GM23338 (cell line): Measurements from ENCODE around the gene USH1C. TPM values are rescaled to one million over a fixed set of nuclear protein-coding genes. Genes with fewer than 3 reads are reported as not detected.

Source experiments
- ATAC-seq: fragments of 200-7000 bp; cut with Tn5 transposase; 3 replicates; pipeline ENCODE4 v1.9.1; 2020
- DNase-seq: peaks from one replicate; pipeline ENCODE4 v3.0.0-alpha.2; 2015; ENCODE audit warnings: low spot score
- H2AFZ ChIP-seq: fragments of 200-600 bp; sonication (generic); 2 replicates; pipeline ENCODE4 v1.8.0; 2016; ENCODE audit warnings: antibody characterized with exemption, mild to moderate bottlenecking, moderate library complexity
- H3F3A ChIP-seq: fragments of 200-600 bp; sonication (generic); replicated peaks from 2 replicates; pipeline ENCODE4 v1.8.0; 2017; ENCODE audit warnings: antibody characterized with exemption, mixed run types, low read depth
- H3K27ac ChIP-seq: fragments of 200-600 bp; sonication (generic); 2 replicates; pipeline ENCODE4 v1.6.1; 2016; ENCODE audit warnings: low read depth
- H3K27me3 ChIP-seq: fragments of 200-600 bp; sonication (generic); 2 replicates; pipeline ENCODE4 v1.8.0; 2016; ENCODE audit warnings: mild to moderate bottlenecking, mixed run types, moderate library complexity; ENCODE audit not compliant: insufficient read depth
- H3K36me3 ChIP-seq: fragments of 200-600 bp; sonication (generic); 2 replicates; pipeline ENCODE4 v1.8.0; 2016; ENCODE audit warnings: mild to moderate bottlenecking; ENCODE audit not compliant: insufficient read depth
- H3K4me1 ChIP-seq: fragments of 200-600 bp; sonication (generic); 2 replicates; pipeline ENCODE4 v1.8.0; 2016; ENCODE audit warnings: mild to moderate bottlenecking, moderate library complexity; ENCODE audit not compliant: insufficient read depth
- H3K4me2 ChIP-seq: fragments of 200-600 bp; sonication (generic); 2 replicates; pipeline ENCODE4 v1.7.1; 2017; ENCODE audit warnings: mixed run types
- H3K4me3 ChIP-seq: fragments of 200-600 bp; sonication (generic); 2 replicates; pipeline ENCODE4 v1.6.1; 2016; ENCODE audit warnings: mixed run types
- H3K79me2 ChIP-seq: fragments of 200-600 bp; sonication (generic); replicated peaks from 2 replicates; pipeline ENCODE4 v1.8.0; 2017; ENCODE audit warnings: mild to moderate bottlenecking; ENCODE audit not compliant: insufficient read depth
- H3K9me2 ChIP-seq: fragments of 200-600 bp; sonication (generic); 2 replicates; pipeline ENCODE4 v1.8.0; 2017; ENCODE audit not compliant: insufficient read depth
- H4K20me1 ChIP-seq: fragments of 200-600 bp; sonication (generic); replicated peaks from 2 replicates; pipeline ENCODE4 v1.8.0; 2017; ENCODE audit warnings: mild to moderate bottlenecking; ENCODE audit not compliant: insufficient read depth
- H3K27ac Mint-ChIP-seq: 2 replicates; pipeline ENCODE4 v1.8.0; 2020; ENCODE audit warnings: inconsistent platforms, mild to moderate bottlenecking, moderate library complexity, mixed read lengths
- H3K27me3 Mint-ChIP-seq: 3 replicates; pipeline ENCODE4 v1.8.0; 2022; ENCODE audit warnings: low read depth, mild to moderate bottlenecking, moderate library complexity, mixed read lengths, inconsistent platforms; ENCODE audit not compliant: insufficient read depth, poor library complexity
- H3K36me3 Mint-ChIP-seq: 3 replicates; pipeline ENCODE4 v1.8.0; 2021; ENCODE audit warnings: low read depth, mild to moderate bottlenecking, inconsistent platforms, moderate library complexity, mixed read lengths
- H3K4me1 Mint-ChIP-seq: 3 replicates; pipeline ENCODE4 v1.8.0; 2020; ENCODE audit warnings: mild to moderate bottlenecking, inconsistent platforms, mixed read lengths
- H3K4me3 Mint-ChIP-seq: 3 replicates; pipeline ENCODE4 v1.8.0; 2021; ENCODE audit warnings: moderate library complexity, mild to moderate bottlenecking, inconsistent platforms, mixed read lengths
- H3K9me3 Mint-ChIP-seq: 3 replicates; pipeline ENCODE4 v1.8.0; 2020; ENCODE audit warnings: moderate library complexity, mild to moderate bottlenecking, inconsistent platforms, mixed read lengths
- CREB1 ChIP-seq: fragments of 250-450 bp; sonication (Bioruptor Pico); IDR thresholded peaks from 2 replicates; pipeline ENCODE4 v1.5.0; 2020; ENCODE audit warnings: low read depth, mild to moderate bottlenecking, moderate library complexity
- EZH2 ChIP-seq: fragments of 200-600 bp; sonication (generic); IDR thresholded peaks from one replicate; pipeline ENCODE4 v1.8.0; 2017; ENCODE audit warnings: antibody characterized with exemption, mild to moderate bottlenecking, low read depth; ENCODE audit not compliant: unreplicated experiment
- EZH2phosphoT487 ChIP-seq: fragments of 200-600 bp; sonication (generic); IDR thresholded peaks from one replicate; pipeline ENCODE4 v1.8.1; 2018; ENCODE audit warnings: antibody characterized with exemption; ENCODE audit not compliant: unreplicated experiment
- JUNB ChIP-seq: IDR thresholded peaks from one replicate; pipeline ENCODE4 v1.6.1; 2016; ENCODE audit warnings: antibody characterized with exemption; ENCODE audit not compliant: unreplicated experiment
- NANOG ChIP-seq: IDR thresholded peaks from 2 replicates; pipeline ENCODE4 v1.6.1; 2016; ENCODE audit warnings: antibody characterized with exemption, borderline replicate concordance
- POLR2AphosphoS5 ChIP-seq: IDR thresholded peaks from 2 replicates; pipeline ENCODE4 v1.6.1; 2016; ENCODE audit warnings: antibody characterized with exemption, low read depth
- STAT1 ChIP-seq: IDR thresholded peaks from one replicate; pipeline ENCODE4 v1.6.1; 2016; ENCODE audit warnings: antibody characterized with exemption; ENCODE audit not compliant: unreplicated experiment
- ZNF114 ChIP-seq: fragments of 250-450 bp; sonication (Bioruptor Pico); IDR thresholded peaks from 2 replicates; pipeline ENCODE4 v1.5.0; 2020; ENCODE audit warnings: mild to moderate bottlenecking, moderate library complexity
- ZNF331 ChIP-seq: fragments of 250-450 bp; sonication (Bioruptor Pico); IDR thresholded peaks from 2 replicates; pipeline ENCODE4 v1.5.0; 2020; ENCODE audit warnings: low read depth, mild to moderate bottlenecking, moderate library complexity
- polyA plus RNA-seq: library from polyadenylated mRNA; unstranded; fragments of >200 nt; fragmentation: Nextera tagmentation; extraction: Ambion mirVana; gene quantifications from 2 replicates; pipeline ENCODE4 v1.2.1, GENCODE V29; 2016
- total RNA-seq: library from RNA; depleted of rRNA; stranded (reverse); fragments of >200 nt; shearing (Covaris generic); gene quantifications from 2 replicates; pipeline ENCODE4 v1.2.3, GENCODE V29; 2014
- TF ChIP-seq, protein P1 (sequence below): fragments of 250-450 bp; sonication (Bioruptor Pico); IDR thresholded peaks from 2 replicates; pipeline ENCODE4 v1.5.0; 2020; ENCODE audit warnings: mild to moderate bottlenecking, moderate library complexity
- TF ChIP-seq, protein P2 (sequence below): IDR thresholded peaks from one replicate; pipeline ENCODE4 v1.6.1; 2018; ENCODE audit warnings: antibody characterized with exemption; ENCODE audit not compliant: unreplicated experiment
- TF ChIP-seq, protein P3 (sequence below), 2 experiments: fragments of 200-600 bp in 1 of 2; sonication (generic) in 1 of 2; conservative IDR thresholded peaks; 2 replicates each; pipeline versions ENCODE4 v1.5.1 to v1.6.1; 2016 to 2017; ENCODE audit warnings: antibody characterized with exemption in 2 of 2, low read depth in 2 of 2, mild to moderate bottlenecking in 2 of 2, moderate library complexity in 1 of 2

USH1C gene
- total and polyA plus RNA-seq, 2 experiments from 2014 or later: 1.3 to 1.8 TPM

- TF ChIP-seq, protein P1, sequence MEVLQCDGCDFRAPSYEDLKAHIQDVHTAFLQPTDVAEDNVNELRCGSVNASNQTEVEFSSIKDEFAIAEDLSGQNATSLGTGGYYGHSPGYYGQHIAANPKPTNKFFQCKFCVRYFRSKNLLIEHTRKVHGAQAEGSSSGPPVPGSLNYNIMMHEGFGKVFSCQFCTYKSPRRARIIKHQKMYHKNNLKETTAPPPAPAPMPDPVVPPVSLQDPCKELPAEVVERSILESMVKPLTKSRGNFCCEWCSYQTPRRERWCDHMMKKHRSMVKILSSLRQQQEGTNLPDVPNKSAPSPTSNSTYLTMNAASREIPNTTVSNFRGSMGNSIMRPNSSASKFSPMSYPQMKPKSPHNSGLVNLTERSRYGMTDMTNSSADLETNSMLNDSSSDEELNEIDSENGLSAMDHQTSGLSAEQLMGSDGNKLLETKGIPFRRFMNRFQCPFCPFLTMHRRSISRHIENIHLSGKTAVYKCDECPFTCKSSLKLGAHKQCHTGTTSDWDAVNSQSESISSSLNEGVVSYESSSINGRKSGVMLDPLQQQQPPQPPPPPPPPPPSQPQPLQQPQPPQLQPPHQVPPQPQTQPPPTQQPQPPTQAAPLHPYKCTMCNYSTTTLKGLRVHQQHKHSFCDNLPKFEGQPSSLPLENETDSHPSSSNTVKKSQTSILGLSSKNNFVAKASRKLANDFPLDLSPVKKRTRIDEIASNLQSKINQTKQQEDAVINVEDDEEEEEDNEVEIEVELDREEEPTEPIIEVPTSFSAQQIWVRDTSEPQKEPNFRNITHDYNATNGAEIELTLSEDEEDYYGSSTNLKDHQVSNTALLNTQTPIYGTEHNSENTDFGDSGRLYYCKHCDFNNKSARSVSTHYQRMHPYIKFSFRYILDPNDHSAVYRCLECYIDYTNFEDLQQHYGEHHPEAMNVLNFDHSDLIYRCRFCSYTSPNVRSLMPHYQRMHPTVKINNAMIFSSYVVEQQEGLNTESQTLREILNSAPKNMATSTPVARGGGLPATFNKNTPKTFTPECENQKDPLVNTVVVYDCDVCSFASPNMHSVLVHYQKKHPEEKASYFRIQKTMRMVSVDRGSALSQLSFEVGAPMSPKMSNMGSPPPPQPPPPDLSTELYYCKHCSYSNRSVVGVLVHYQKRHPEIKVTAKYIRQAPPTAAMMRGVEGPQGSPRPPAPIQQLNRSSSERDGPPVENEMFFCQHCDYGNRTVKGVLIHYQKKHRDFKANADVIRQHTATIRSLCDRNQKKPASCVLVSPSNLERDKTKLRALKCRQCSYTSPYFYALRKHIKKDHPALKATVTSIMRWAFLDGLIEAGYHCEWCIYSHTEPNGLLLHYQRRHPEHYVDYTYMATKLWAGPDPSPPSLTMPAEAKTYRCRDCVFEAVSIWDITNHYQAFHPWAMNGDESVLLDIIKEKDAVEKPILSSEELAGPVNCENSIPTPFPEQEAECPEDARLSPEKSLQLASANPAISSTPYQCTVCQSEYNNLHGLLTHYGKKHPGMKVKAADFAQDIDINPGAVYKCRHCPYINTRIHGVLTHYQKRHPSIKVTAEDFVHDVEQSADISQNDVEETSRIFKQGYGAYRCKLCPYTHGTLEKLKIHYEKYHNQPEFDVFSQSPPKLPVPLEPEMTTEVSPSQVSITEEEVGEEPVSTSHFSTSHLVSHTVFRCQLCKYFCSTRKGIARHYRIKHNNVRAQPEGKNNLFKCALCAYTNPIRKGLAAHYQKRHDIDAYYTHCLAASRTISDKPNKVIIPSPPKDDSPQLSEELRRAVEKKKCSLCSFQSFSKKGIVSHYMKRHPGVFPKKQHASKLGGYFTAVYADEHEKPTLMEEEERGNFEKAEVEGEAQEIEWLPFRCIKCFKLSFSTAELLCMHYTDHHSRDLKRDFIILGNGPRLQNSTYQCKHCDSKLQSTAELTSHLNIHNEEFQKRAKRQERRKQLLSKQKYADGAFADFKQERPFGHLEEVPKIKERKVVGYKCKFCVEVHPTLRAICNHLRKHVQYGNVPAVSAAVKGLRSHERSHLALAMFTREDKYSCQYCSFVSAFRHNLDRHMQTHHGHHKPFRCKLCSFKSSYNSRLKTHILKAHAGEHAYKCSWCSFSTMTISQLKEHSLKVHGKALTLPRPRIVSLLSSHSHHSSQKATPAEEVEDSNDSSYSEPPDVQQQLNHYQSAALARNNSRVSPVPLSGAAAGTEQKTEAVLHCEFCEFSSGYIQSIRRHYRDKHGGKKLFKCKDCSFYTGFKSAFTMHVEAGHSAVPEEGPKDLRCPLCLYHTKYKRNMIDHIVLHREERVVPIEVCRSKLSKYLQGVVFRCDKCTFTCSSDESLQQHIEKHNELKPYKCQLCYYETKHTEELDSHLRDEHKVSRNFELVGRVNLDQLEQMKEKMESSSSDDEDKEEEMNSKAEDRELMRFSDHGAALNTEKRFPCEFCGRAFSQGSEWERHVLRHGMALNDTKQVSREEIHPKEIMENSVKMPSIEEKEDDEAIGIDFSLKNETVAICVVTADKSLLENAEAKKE: no peak
- TF ChIP-seq EZH2phosphoT487: no peak
- no peak for TF ChIP-seq ZNF331 (CRISPR knock-in tag)
- no peak for TF ChIP-seq ZNF114 (CRISPR knock-in tag)
- no peak for TF ChIP-seq CREB1 (CRISPR knock-in tag)
These were observed 17.9 kb downstream of the USH1C start (continued) for GRCh38 chr11:17526326-17526725.

- no peak for ATAC-seq
- H3K9me3 Mint-ChIP-seq: no peaks in the 10 kb centered on the region; the same call in 2 of the 3 replicates
- H3K36me3 ChIP-seq: no peaks in the 10 kb centered on the region
- TF ChIP-seq, protein P2, sequence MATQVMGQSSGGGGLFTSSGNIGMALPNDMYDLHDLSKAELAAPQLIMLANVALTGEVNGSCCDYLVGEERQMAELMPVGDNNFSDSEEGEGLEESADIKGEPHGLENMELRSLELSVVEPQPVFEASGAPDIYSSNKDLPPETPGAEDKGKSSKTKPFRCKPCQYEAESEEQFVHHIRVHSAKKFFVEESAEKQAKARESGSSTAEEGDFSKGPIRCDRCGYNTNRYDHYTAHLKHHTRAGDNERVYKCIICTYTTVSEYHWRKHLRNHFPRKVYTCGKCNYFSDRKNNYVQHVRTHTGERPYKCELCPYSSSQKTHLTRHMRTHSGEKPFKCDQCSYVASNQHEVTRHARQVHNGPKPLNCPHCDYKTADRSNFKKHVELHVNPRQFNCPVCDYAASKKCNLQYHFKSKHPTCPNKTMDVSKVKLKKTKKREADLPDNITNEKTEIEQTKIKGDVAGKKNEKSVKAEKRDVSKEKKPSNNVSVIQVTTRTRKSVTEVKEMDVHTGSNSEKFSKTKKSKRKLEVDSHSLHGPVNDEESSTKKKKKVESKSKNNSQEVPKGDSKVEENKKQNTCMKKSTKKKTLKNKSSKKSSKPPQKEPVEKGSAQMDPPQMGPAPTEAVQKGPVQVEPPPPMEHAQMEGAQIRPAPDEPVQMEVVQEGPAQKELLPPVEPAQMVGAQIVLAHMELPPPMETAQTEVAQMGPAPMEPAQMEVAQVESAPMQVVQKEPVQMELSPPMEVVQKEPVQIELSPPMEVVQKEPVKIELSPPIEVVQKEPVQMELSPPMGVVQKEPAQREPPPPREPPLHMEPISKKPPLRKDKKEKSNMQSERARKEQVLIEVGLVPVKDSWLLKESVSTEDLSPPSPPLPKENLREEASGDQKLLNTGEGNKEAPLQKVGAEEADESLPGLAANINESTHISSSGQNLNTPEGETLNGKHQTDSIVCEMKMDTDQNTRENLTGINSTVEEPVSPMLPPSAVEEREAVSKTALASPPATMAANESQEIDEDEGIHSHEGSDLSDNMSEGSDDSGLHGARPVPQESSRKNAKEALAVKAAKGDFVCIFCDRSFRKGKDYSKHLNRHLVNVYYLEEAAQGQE: no peak
- TF ChIP-seq NANOG (no peak), EZH2phosphoT487 (no peak), POLR2AphosphoS5 (no peak), ZNF114 (CRISPR knock-in tag) (no peak), STAT1 (no peak), EZH2 (no peak), JUNB (no peak), ZNF331 (CRISPR knock-in tag) (no peak)
- TF ChIP-seq, protein P3, sequence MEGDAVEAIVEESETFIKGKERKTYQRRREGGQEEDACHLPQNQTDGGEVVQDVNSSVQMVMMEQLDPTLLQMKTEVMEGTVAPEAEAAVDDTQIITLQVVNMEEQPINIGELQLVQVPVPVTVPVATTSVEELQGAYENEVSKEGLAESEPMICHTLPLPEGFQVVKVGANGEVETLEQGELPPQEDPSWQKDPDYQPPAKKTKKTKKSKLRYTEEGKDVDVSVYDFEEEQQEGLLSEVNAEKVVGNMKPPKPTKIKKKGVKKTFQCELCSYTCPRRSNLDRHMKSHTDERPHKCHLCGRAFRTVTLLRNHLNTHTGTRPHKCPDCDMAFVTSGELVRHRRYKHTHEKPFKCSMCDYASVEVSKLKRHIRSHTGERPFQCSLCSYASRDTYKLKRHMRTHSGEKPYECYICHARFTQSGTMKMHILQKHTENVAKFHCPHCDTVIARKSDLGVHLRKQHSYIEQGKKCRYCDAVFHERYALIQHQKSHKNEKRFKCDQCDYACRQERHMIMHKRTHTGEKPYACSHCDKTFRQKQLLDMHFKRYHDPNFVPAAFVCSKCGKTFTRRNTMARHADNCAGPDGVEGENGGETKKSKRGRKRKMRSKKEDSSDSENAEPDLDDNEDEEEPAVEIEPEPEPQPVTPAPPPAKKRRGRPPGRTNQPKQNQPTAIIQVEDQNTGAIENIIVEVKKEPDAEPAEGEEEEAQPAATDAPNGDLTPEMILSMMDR (conservative IDR thresholded peaks at IDR 0.05; ENCODE audit: low read depth in 2 of 2): no peak
These were observed 18.6 kb downstream of the USH1C start for GRCh38 chr11:17525570-17525969.

More at GRCh38 chr11:17525570-17525969, 18.6 kb downstream of the USH1C start:
- Mint-ChIP-seq H3K27me3 (peaks cover 10% of the 10 kb centered on the region), H3K4me3 (no peak overlapping the region), H3K4me1 (no peaks in the 10 kb centered on the region; the same call in 1 of the 3 replicates), H3K27ac (no peak overlapping the region), H3K36me3 (peaks cover 5% of the 10 kb centered on the region; the same call in 2 of the 3 replicates)
- Histone ChIP-seq H3K4me2 (no peak overlapping the region), H2AFZ (no peak overlapping the region), H3K9me2 (no peaks in the 10 kb centered on the region), H3K27me3 (no peaks in the 10 kb centered on the region), H3K27ac (no peak overlapping the region), H3K4me1 (no peaks in the 10 kb centered on the region; the same call in 1 of the 2 replicates), H3K79me2 (no peaks in the 10 kb centered on the region), H4K20me1 (no peaks in the 10 kb centered on the region), H3K4me3 (no peak overlapping the region), H3F3A (no peaks in the 10 kb centered on the region)
- DNase-seq: no peak
